Mesendoderm (in vitro differentiated cells): Measurements from ENCODE around the gene TBPL1. TPM values are rescaled to one million over a fixed set of nuclear protein-coding genes. Genes with fewer than 3 reads are reported as not detected.

Experiments used
- DNase-seq: peaks from one replicate; pipeline ENCODE4 v3.0.0; 2013
- H2AK5ac ChIP-seq: 2 replicates; pipeline ENCODE4 v1.6.1; 2013; ENCODE audit warnings: low read length, inconsistent platforms
- H2BK120ac ChIP-seq: 2 replicates; pipeline ENCODE4 v1.6.1; 2013; ENCODE audit warnings: low read depth, mild to moderate bottlenecking, low read length, moderate library complexity, mixed read lengths
- H2BK15ac ChIP-seq: replicated peaks from 2 replicates; pipeline ENCODE4 v1.6.1; 2013; ENCODE audit warnings: low read depth, mild to moderate bottlenecking, moderate library complexity
- H2BK5ac ChIP-seq: 2 replicates; pipeline ENCODE4 v1.6.1; 2013; ENCODE audit warnings: low read length, inconsistent platforms
- H3K18ac ChIP-seq: 2 replicates; pipeline ENCODE4 v1.6.1; 2013; ENCODE audit warnings: mild to moderate bottlenecking, low read length, mixed read lengths
- H3K23ac ChIP-seq: one replicate; pipeline ENCODE4 v1.6.1; 2013; ENCODE audit warnings: low read length
- H3K27ac ChIP-seq: 2 replicates; pipeline ENCODE4 v1.5.1; 2013; ENCODE audit warnings: low read depth, mild to moderate bottlenecking, inconsistent platforms, low read length, moderate library complexity
- H3K27me3 ChIP-seq: 2 replicates; pipeline ENCODE4 v1.6.1; 2013; ENCODE audit warnings: low read length, control low read depth, mild to moderate bottlenecking, inconsistent platforms; ENCODE audit not compliant: insufficient read depth, poor library complexity
- H3K36me3 ChIP-seq: 2 replicates; pipeline ENCODE4 v1.6.1; 2013; ENCODE audit warnings: low read length, inconsistent platforms; ENCODE audit not compliant: control insufficient read depth, insufficient read depth
- H3K4ac ChIP-seq: one replicate; pipeline ENCODE4 v1.6.1; 2013; ENCODE audit warnings: low read depth, mild to moderate bottlenecking, low read length, moderate library complexity
- H3K4me1 ChIP-seq: 2 replicates; pipeline ENCODE4 v1.6.1; 2013; ENCODE audit warnings: low read depth, low read length, inconsistent platforms; ENCODE audit not compliant: control insufficient read depth
- H3K4me2 ChIP-seq: 2 replicates; pipeline ENCODE4 v1.6.1; 2013; ENCODE audit warnings: low read length
- H3K4me3 ChIP-seq: 2 replicates; pipeline ENCODE4 v1.5.1; 2013; ENCODE audit warnings: mild to moderate bottlenecking, low read length
- H3K56ac ChIP-seq: one replicate; pipeline ENCODE4 v1.6.1; 2013; ENCODE audit warnings: low read length
- H3K79me1 ChIP-seq: 2 replicates; pipeline ENCODE4 v1.6.1; 2013; ENCODE audit warnings: low read length, inconsistent platforms
- H3K79me2 ChIP-seq: 2 replicates; pipeline ENCODE4 v1.6.1; 2013; ENCODE audit warnings: mild to moderate bottlenecking, low read length; ENCODE audit not compliant: control insufficient read depth, insufficient read depth
- H3K9ac ChIP-seq: 2 replicates; pipeline ENCODE4 v1.6.1; 2013; ENCODE audit warnings: low read length, inconsistent platforms
- H4K5ac ChIP-seq: one replicate; pipeline ENCODE4 v1.6.1; 2013; ENCODE audit warnings: low read length
- H4K8ac ChIP-seq: one replicate; pipeline ENCODE4 v1.6.1; 2013; ENCODE audit warnings: low read depth, mild to moderate bottlenecking, control low read depth, low read length, moderate library complexity
- WGBS: extraction: QIAGEN DNeasy Blood & Tissue Kit; methylation state at CpG from one replicate; pipeline ENCODE4 v1.1.7; 2013; ENCODE audit warnings: low lambda C conversion rate, missing lambda C conversion rate; ENCODE audit not compliant: insufficient coverage; ENCODE audit errors: extremely low coverage; 5-methylcytosine and 5-hydroxymethylcytosine counted together
- polyA plus RNA-seq, 2 experiments: library from polyadenylated mRNA; stranded (reverse); fragments of 200-250 nt; gene quantifications; one replicate each; pipeline ENCODE4 v1.2.3, GENCODE V29; 2013

TBPL1 gene
- 92.5 TPM for polyA plus RNA-seq (2013, experiment 1 of 2)
- 90.4 TPM for polyA plus RNA-seq (2013, experiment 2 of 2)

DNA sequence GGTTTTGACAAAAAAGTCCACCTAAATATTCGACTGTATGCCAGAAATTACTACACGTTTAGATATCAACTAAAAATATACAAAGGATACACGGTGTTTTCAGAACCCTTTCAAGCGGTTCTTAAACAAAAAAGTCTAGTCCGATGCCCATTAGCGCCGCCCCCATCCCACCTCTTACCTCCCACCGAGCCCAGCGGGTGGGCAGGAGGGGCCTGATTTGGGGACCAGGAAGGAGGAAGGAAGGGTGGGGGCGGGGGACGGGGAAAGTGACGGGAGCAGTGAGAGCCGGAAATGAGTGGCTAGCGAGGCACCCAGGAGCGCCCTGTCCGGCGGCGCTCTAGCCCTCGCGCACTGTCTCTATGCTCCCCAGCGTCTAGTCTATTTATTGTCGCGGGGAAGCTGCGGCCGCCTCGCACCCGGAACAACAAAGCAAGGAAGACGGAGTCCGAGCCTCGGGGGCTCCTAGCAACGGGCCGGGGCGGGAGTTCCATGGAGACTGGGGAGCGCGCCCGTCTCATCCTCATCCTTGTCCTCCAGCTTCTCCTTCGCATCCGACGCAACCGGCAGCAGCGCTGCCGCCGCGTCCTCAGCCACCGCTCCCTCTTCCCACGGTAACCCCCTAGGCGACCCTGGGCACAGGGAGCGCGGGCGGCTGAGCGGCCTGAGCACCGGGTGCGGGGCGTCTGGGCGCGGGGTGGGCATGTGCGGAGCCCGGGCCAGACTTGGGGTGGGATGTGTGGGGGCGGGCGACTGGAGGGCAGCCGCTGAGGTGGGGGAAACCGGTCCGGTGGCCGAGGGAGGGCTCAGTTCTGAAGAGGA is at the start of gene TBPL1:
TSS of gene TBPL1 (plus strand) at position 410 of the 819 bp plus-strand sequence. CDS start 26,902 bp downstream, outside the sequence.
- WGBS, result no CpG with 5 or more reads among the region's 64 CpGs
- H3K9ac ChIP-seq, result peak within 1 kb of the TSS; percentile 88
- H3K79me2 ChIP-seq, result peaks cover 35% of the 10 kb centered on the region

GRCh38 chr6:133903855-133904254 is 49.2 kb upstream of the TBPL1 start:
- H2BK5ac ChIP-seq, result no peak overlapping the region
- H3K4me2 ChIP-seq, result no peak overlapping the region
- H3K36me3 ChIP-seq, result no peaks in the 10 kb centered on the region
- no peak overlapping the region for H2AK5ac ChIP-seq
- H2BK120ac ChIP-seq, result no peak overlapping the region
- H3K4me3 ChIP-seq, result no peak overlapping the region
- H3K79me1 ChIP-seq, result no peaks in the 10 kb centered on the region
- H3K18ac ChIP-seq, result no peak overlapping the region
- H3K4me1 ChIP-seq, result no peaks in the 10 kb centered on the region
- no peak overlapping the region for H3K56ac ChIP-seq
- H3K79me2 ChIP-seq, result no peaks in the 10 kb centered on the region
- H3K4ac ChIP-seq, result no peak overlapping the region
- H3K27me3 ChIP-seq, result no peaks in the 10 kb centered on the region
- no peak overlapping the region for H3K9ac ChIP-seq
- WGBS, result 100% methylated on average over 1 of the region's 2 CpGs
- no peak overlapping the region for H2BK15ac ChIP-seq
- no peak overlapping the region for H3K27ac ChIP-seq
- no peak overlapping the region for H3K23ac ChIP-seq
- no peak for DNase-seq
- no peak overlapping the region for H4K5ac ChIP-seq
- H4K8ac ChIP-seq, result no peak overlapping the region

More for the DNA sequence above, at the start of gene TBPL1:
- Histone ChIP-seq H3K23ac (no peak within 1 kb of the TSS), H3K36me3 (no peaks in the 10 kb centered on the region), H4K5ac (no peak within 1 kb of the TSS), H3K56ac (peak within 1 kb of the TSS; percentile 96), H3K27ac (no peak within 1 kb of the TSS), H3K4ac (peak within 1 kb of the TSS; percentile 40), H3K4me3 (peak within 1 kb of the TSS; percentile 88), H2BK120ac (no peak within 1 kb of the TSS), H2BK5ac (peak within 1 kb of the TSS; percentile 51), H3K4me1 (peaks cover 3% of the 10 kb centered on the region), H3K4me2 (peak within 1 kb of the TSS; percentile 69), H3K18ac (peak within 1 kb of the TSS; percentile 61), H3K79me1 (peaks cover 5% of the 10 kb centered on the region), H2BK15ac (no peak within 1 kb of the TSS), H2AK5ac (no peak within 1 kb of the TSS), H4K8ac (no peak within 1 kb of the TSS), H3K27me3 (no peaks in the 10 kb centered on the region)
- peak; percentile 97 for DNase-seq

- H3K27me3 ChIP-seq, result no peaks in the 10 kb centered on the region
- no peak overlapping the region for H3K18ac ChIP-seq
- WGBS, result no CpG with 5 or more reads among the region's 1 CpG
- no peaks in the 10 kb centered on the region for H3K79me2 ChIP-seq
- no peak overlapping the region for H3K23ac ChIP-seq
- no peak overlapping the region for H2BK5ac ChIP-seq
- no peak overlapping the region for H3K4me2 ChIP-seq
- H3K27ac ChIP-seq, result no peak overlapping the region
- H2BK15ac ChIP-seq, result no peak overlapping the region
- no peak overlapping the region for H4K5ac ChIP-seq
- no peaks in the 10 kb centered on the region for H3K79me1 ChIP-seq
- no peak overlapping the region for H3K4ac ChIP-seq
- no peaks in the 10 kb centered on the region for H3K36me3 ChIP-seq
- H4K8ac ChIP-seq, result no peak overlapping the region
- no peaks in the 10 kb centered on the region for H3K4me1 ChIP-seq
- DNase-seq, result no peak
- H3K56ac ChIP-seq, result no peak overlapping the region
- H2BK120ac ChIP-seq, result no peak overlapping the region
- no peak overlapping the region for H3K4me3 ChIP-seq
- H2AK5ac ChIP-seq, result no peak overlapping the region
- no peak overlapping the region for H3K9ac ChIP-seq
These were observed 47.0 kb upstream of the TBPL1 start for GRCh38 chr6:133906050-133906449.

DNA sequence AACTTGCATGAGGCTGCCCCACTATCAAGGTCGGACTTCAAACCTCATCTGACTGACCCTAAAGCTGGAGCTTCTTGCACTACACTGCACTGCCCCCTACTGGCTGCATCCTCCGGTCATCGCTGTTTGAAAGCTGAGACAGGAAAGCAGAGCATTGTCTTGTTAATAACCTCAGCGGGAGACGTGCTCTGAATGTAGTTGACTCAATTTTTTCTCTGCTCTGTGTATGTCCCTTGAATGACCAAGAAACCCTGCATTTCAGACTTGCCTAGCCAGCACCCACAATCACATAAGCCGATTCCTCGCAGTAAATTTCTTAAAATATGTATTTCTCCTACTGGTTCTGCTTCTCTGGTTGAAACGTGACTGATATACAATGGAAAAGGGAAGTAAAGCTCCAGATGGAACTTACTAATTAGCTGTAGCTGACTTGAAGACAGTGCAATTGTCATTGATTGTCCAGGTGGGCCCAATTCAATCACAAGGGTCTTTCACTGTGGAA is 36.3 kb upstream of the TBPL1 start:
- DNase-seq, result peak; percentile 97
- Histone ChIP-seq H4K5ac (no peak overlapping the region), H2BK15ac (no peak overlapping the region), H3K79me2 (no peaks in the 10 kb centered on the region), H3K4ac (no peak overlapping the region), H3K27me3 (no peaks in the 10 kb centered on the region), H3K23ac (no peak overlapping the region), H3K56ac (no peak overlapping the region), H3K4me2 (no peak overlapping the region), H2BK5ac (no peak overlapping the region), H3K4me3 (no peak overlapping the region), H4K8ac (no peak overlapping the region), H3K9ac (no peak overlapping the region), H2AK5ac (no peak overlapping the region), H3K36me3 (no peaks in the 10 kb centered on the region), H3K4me1 (peaks cover 3% of the 10 kb centered on the region), H3K27ac (no peak overlapping the region), H2BK120ac (no peak overlapping the region), H3K79me1 (no peaks in the 10 kb centered on the region), H3K18ac (no peak overlapping the region)
- no CpG with 5 or more reads among the region's 8 CpGs for WGBS

GRCh38 chr6:133917781-133918180 is 35.2 kb upstream of the TBPL1 start:
- Histone ChIP-seq H3K4me1 (peaks cover 3% of the 10 kb centered on the region), H3K79me2 (no peaks in the 10 kb centered on the region), H2AK5ac (no peak overlapping the region), H3K4me3 (no peak overlapping the region), H2BK120ac (no peak overlapping the region), H3K18ac (no peak overlapping the region), H4K8ac (no peak overlapping the region), H3K9ac (no peak overlapping the region), H3K27me3 (no peaks in the 10 kb centered on the region), H2BK15ac (peak overlapping the region; percentile 85), H3K79me1 (no peaks in the 10 kb centered on the region), H3K23ac (no peak overlapping the region), H3K4me2 (no peak overlapping the region), H3K36me3 (no peaks in the 10 kb centered on the region), H3K27ac (no peak overlapping the region), H4K5ac (no peak overlapping the region), H3K56ac (no peak overlapping the region), H2BK5ac (no peak overlapping the region), H3K4ac (no peak overlapping the region)
- no peak for DNase-seq
- 100% methylated on average over 1 of the region's 4 CpGs for WGBS
